HepG2 (cell line): Measurements from ENCODE around the gene RABGGTA. TPM values are rescaled to one million over a fixed set of nuclear protein-coding genes. Genes with fewer than 3 reads are reported as not detected.

Experiments
- PHF20 ChIP-seq: sonication (generic); formaldehyde crosslinking; IDR thresholded peaks from 2 replicates; pipeline ENCODE4 v1.5.0; 2020; ENCODE audit warnings: mild to moderate bottlenecking, missing genetic modification reagents
- SNRNP70 ChIP-seq: fragments of 200-400 bp; formaldehyde crosslinking; IDR thresholded peaks from 2 replicates; pipeline ENCODE4 v1.6.1; 2017; ENCODE audit warnings: mild to moderate bottlenecking, low read depth, low read length, moderate library complexity
- ZNF451 ChIP-seq: sonication (generic); formaldehyde crosslinking; IDR thresholded peaks from 2 replicates; pipeline ENCODE4 v1.5.0; 2020; ENCODE audit warnings: mild to moderate bottlenecking, missing genetic modification reagents
- ZSCAN21 ChIP-seq: sonication (generic); formaldehyde crosslinking; IDR thresholded peaks from 2 replicates; pipeline ENCODE4 v1.8.0; 2022; ENCODE audit warnings: mild to moderate bottlenecking, missing genetic modification reagents, moderate library complexity, borderline replicate concordance
- polyA plus RNA-seq, 8 experiments: library from polyadenylated mRNA; depleted of rRNA in 3 of 8; stranded (reverse) in 7 of 8; unstranded in 1 of 8; fragments of >200 nt; fragmentation: Illumina TruSeq in 4 of 8; extraction: Trizol in 4 of 8; gene quantifications; 2 replicates each; pipeline versions ENCODE4 v1.2.1 to v1.2.3, GENCODE V29; 2011 to 2016; ENCODE audit warnings: low read depth in 4 of 8, missing spikeins in 1 of 8, mixed read lengths in 1 of 8; ENCODE audit not compliant: insufficient read depth in 1 of 8
- total RNA-seq, 5 experiments: library from RNA; depleted of rRNA; stranded (reverse); fragments of >200 nt; fragmentation: Illumina TruSeq; extraction: Trizol; gene quantifications; 2 replicates each; pipeline ENCODE4 v1.2.3, GENCODE V29; 2016; ENCODE audit warnings: low read depth in 1 of 5
- TF ChIP-seq, protein P1 (sequence below): sonication (generic); formaldehyde crosslinking; IDR thresholded peaks from 2 replicates; pipeline ENCODE4 v1.4.0; 2020; ENCODE audit warnings: mild to moderate bottlenecking, missing genetic modification reagents
- TF ChIP-seq, protein P2 (sequence below): sonication (generic); formaldehyde crosslinking; IDR thresholded peaks from 2 replicates; pipeline ENCODE4 v1.5.0; 2020; ENCODE audit warnings: missing genetic modification reagents

RABGGTA gene
- total and polyA plus RNA-seq, 2 of the 13 experiments (the other 11 are each of a cell fraction or from before 2014, with no cell fraction given): 57.9 to 90.8 TPM

DNA sequence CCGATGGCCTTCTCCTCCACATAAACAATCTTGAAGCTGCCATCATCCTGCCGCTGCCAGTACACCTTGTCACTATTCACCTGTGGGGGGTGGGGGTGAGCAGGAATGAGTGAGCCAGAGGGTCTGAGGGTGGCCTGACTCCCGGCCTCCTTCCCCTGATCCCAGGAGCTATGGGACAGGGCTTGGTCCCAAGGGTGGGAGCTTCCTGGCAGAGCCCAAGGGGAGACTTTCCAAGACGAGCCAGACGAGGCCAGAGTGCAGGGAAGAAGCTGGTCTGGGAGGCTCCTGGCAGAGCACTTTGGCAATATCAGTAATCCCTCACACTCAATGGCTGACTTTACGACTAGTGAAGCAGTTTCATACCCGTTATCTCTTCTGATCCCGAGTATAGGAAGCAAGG lies 16.0 kb downstream of the RABGGTA start (continued):
- TF ChIP-seq, protein P1, sequence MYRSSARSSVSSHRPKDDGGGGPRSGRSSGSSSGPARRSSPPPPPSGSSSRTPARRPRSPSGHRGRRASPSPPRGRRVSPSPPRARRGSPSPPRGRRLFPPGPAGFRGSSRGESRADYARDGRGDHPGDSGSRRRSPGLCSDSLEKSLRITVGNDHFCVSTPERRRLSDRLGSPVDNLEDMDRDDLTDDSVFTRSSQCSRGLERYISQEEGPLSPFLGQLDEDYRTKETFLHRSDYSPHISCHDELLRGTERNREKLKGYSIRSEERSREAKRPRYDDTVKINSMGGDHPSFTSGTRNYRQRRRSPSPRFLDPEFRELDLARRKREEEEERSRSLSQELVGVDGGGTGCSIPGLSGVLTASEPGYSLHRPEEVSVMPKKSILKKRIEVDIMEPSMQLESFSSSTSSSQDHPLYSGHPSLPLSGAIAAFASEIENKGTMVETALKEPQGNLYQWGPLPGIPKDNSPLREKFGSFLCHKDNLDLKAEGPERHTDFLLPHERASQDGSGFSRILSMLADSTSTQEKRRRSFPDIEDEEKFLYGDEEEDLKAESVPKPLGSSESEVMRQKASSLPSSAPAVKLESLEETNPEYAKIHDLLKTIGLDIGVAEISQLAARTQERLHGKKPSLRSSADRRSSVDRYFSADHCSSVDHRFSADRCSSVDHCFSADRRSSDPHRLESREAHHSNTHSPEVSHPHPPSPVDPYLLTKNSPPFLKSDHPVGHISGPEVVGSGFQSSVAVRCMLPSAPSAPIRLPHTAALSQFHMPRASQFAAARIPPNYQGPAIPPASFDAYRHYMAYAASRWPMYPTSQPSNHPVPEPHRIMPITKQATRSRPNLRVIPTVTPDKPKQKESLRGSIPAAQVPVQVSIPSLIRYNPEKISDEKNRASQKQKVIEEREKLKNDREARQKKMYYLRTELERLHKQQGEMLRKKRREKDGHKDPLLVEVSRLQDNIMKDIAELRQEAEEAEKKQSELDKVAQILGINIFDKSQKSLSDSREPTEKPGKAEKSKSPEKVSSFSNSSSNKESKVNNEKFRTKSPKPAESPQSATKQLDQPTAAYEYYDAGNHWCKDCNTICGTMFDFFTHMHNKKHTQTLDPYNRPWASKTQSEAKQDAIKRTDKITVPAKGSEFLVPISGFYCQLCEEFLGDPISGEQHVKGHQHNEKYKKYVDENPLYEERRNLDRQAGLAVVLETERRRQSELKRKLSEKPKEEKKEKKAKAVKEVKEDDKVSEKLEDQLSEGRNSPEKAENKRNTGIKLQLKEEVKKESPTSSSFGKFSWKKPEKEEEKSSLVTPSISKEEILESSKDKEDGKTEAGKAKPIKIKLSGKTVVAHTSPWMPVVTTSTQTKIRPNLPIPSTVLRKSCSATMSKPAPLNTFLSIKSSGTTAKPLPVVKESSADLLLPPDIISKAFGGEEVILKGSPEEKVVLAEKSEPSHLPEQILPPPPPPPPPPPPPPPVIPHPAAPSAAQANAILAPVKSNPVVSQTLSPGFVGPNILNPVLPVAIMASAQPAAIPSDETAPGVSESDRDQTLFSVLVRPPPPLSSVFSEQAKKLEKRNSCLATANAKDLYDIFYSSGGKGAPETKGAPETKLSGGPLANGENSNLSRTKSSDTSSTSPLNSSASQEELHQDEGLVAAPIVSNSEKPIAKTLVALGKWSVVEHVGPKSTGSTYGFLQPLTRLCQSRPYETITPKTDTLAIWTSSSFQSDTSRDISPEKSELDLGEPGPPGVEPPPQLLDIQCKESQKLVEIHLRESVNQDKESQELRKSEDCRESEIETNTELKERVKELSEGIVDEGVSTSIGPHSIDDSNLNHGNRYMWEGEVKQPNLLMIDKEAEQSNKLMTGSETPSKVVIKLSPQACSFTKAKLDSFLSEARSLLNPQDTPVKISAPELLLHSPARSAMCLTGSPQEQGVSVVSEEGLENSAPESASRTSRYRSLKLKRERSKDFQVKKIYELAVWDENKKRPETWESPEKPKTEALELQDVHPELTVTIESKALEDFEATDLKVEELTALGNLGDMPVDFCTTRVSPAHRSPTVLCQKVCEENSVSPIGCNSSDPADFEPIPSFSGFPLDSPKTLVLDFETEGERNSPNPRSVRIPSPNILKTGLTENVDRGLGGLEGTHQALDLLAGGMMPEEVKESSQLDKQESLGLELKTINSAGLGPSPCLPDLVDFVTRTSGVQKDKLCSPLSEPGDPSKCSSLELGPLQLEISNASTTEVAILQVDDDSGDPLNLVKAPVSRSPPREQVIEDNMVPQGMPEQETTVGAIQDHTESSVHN (CRISPR knock-in tag): peak; percentile 78; the same call in 1 of the 2 replicates
- TF ChIP-seq ZSCAN21 (CRISPR knock-in tag): 0 out of 2 replicates have a peak, but pooled peaks have one; percentile 29
- TF ChIP-seq PHF20 (CRISPR knock-in tag): no peak; the same call in 1 of the 2 replicates
- TF ChIP-seq, protein P2, sequence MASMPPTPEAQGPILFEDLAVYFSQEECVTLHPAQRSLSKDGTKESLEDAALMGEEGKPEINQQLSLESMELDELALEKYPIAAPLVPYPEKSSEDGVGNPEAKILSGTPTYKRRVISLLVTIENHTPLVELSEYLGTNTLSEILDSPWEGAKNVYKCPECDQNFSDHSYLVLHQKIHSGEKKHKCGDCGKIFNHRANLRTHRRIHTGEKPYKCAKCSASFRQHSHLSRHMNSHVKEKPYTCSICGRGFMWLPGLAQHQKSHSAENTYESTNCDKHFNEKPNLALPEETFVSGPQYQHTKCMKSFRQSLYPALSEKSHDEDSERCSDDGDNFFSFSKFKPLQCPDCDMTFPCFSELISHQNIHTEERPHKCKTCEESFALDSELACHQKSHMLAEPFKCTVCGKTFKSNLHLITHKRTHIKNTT (CRISPR knock-in tag): no peak
- peak; percentile 14; the same call in 1 of the 2 replicates for TF ChIP-seq ZNF451 (CRISPR knock-in tag)
- TF ChIP-seq SNRNP70: no peak
